SKM-1 treated with dmso at 0.1 percent for 144 hours (cell line): ENCODE results near the gene ATP9B.

ENCODE experiments used
- DNase-seq: peaks from one replicate; lab custom pipeline; 2025; ENCODE audit not compliant: unreplicated experiment; lab: John Stamatoyannopoulos, UW

The ATP9B gene

GRCh38 chr18:79405781-79406575 lies 336.8 kb downstream of the ATP9B start:
- DNase-seq: peak; percentile 58

GRCh38 chr18:79406708-79407107 lies 337.5 kb downstream of the ATP9B start:
- no peak for DNase-seq

- no peak for DNase-seq
These were observed 340.1 kb downstream of the ATP9B start for GRCh38 chr18:79409313-79409712.

- DNase-seq: no peak
These were observed 341.0 kb downstream of the ATP9B start for GRCh38 chr18:79410171-79410641.

- DNase-seq: no peak
These were observed 341.8 kb downstream of the ATP9B start for GRCh38 chr18:79410731-79411613.

DNA sequence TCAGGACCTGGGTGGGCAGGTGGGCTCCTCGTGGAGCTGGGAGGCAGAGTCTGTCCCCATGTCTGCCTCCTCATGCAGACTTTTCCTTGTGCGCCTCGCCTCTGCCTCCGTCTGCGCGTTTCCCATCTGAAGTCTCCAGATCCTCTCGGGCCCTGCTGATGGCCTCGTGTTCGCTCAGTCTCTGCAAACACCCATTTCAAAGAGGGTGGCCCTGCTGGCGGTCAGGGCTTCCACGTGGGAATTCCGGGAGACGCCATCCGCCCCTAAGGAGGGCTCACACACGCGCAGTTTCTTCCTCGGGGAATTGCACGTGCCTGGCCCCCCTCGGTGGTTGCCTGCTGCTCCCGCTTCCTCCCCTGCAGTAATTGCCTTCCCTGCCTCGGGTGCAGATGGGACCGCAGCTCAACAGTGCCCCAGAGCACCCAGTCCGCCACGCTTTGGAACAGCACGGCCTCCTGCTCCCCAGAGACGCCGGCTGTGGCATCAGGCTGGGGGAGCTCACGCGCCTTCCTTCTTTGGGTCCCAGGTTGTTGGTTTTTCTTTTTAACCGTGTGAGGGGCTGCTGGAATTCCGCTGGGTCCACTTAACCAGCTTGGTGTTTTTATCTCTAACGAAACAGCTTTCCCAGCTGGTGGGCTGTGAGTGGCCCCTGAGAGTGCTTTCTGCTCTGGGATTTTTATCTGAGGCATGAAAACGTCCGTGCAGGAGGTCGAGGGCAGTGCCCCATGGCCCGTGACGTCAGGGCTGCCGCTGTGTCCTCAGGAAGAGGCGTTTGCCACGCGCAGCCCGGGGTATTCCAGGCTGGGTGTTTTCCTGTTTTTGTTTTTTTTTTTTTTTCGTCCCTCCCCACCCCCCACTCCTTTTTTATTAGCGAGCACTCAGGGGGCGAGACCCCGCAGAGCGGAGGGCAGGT lies 342.7 kb downstream of the ATP9B start:
- DNase-seq: no peak

- DNase-seq: no peak
These were observed 343.8 kb downstream of the ATP9B start for GRCh38 chr18:79413025-79413424.

DNA sequence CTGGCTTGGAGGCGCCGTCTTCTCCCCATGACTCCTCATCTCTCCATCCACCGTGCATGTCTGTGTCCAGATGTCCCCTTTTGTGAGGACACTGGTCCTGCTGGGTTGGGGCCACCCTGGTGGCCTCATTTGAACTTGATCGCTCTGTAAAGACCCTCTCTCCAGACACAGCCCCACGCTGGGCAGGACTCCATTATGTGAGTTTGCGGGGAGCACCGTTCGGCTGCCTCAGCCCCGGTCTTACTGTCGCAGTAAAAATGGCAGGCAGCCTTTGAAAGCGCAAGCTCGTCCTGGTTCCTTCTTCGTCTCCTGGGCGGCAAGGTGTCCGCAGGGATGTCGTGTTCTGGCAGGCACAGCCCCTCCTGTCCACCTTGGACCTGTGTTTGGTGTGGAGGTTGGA lies 344.2 kb downstream of the ATP9B start:
- no peak for DNase-seq

- DNase-seq: no peak
These were observed 344.7 kb downstream of the ATP9B start for GRCh38 chr18:79413901-79414300.

DNA sequence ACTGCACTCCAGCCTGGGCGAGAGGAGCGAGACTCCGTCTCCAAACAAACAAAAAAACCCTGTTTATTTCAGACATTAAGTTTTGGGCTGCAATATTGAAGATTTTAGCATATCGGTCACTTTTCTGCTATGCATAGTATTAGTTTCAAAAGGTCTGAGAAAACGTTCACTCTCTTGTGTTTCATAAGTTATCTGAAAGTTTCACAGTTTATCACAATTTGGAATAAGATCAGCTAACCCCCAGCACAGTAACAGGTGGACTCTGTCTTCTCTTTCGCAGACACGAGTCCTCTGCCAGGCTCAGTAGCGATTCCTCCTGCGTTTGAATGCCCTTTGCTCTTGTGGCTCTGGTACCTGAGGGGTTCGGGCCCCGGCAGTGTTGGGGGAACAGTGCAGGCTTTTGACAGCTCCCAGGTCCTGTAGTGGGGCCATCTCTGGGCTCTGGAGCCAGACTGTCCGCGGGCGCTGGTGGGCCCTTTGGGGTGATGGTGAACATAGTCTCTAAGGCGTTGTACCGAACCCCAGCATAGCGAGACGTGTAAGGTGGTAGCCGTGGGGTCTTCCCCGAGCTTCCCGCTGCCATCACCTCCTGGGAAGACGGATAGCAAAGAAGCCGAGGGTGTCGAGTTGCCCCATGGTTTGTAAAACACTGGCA lies 347.0 kb downstream of the ATP9B start:
- no peak for DNase-seq

DNA sequence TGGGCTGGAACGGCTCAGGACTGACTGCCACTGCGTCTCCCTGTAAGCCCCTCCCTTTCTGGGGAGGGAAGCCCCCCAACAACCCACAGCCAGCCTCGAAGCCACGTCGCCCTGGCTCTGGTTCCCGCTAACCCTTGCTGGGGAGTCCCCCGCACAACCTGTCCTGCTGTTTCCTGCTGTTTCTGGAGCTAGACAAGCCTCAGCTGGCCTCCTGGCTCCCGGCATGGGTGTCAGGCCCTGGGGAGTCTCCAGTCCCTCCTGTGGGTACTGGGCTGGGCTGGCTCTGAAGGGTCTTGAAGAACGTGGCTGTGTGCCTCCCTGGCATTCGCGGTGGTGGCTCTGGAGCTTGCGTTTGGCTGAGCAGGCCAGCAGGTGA lies 347.5 kb downstream of the ATP9B start:
- no peak for DNase-seq

GRCh38 chr18:79418236-79418635 lies 349.0 kb downstream of the ATP9B start:
- DNase-seq: no peak

DNA sequence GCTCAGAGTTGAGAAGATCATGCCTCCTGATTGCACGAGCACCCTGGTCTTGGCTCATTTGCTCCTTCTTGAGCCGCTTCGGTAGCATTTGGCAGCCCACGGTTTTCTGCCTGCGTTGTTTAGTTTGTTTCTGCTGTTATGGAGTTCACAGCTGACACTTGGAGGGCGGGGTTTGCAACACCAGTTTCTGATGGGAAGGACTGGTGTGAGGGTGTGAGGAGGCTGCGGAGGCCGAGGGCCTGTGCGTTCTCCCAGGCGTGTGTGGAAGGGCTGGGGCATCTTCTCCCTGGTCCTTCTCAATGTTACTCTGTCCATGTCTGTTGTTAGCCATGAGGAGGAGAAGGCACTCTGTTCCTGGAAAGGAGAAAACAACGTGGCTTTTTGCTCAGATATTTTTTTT lies 349.4 kb downstream of the ATP9B start:
- DNase-seq: no peak

- DNase-seq: no peak
These were observed 351.0 kb downstream of the ATP9B start for GRCh38 chr18:79420033-79420745.

- no peak for DNase-seq
These were observed 352.2 kb downstream of the ATP9B start for GRCh38 chr18:79421275-79421857.

- no peak for DNase-seq
These were observed 353.0 kb downstream of the ATP9B start for GRCh38 chr18:79422022-79422782.

- DNase-seq: no peak
These were observed 353.6 kb downstream of the ATP9B start for GRCh38 chr18:79422783-79423165.

DNA sequence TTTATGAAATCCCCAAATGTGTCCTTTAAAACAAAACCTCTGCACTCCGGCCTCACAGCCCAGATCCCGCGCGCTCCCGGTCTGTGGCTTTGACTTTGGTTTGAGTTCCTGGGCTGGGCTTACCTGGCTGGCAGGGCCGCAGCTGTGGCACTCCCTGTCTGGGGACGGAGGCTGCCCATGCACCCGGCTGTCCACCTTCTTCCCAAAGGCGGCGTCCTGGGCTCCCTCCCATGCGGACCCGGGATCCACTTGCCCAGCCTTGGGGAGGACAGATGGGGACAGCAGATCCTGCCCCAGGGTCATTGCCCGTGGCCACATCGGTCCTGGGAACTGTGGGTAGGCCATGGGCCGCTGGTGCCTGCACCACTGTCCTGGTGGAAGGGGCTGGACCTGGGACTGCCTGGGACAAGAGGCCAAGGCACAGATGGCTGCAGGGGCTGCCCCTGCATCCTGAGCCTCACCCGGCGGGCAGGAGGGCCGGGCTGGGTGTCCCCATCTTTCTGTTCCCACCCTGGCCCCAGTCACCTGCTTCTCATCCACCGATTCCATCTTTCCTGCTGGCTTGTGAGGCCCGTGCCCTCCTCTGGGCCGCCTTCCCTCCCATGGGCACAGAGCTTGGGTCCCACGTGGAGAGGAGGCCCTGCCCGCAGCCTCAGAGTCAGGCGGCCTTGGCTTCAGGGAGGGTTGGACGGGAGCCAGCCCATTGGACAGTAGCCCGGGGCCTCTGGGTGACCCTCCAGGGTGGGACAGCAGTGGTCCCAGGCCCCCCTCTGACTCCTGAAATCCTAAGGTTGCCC lies 354.2 kb downstream of the ATP9B start:
- DNase-seq: no peak
